Psoas muscle (tissue), 8 donors: Measurements from ENCODE around the gene MED14. TPM values are rescaled to one million over a fixed set of nuclear protein-coding genes. Genes with fewer than 3 reads are reported as not detected.

Experiments used
- ATAC-seq, 4 donors: fragments of 200-7000 bp; cut with Tn5 transposase; one replicate each; pipeline ENCODE4 v1.9.1; 2020; ENCODE audit warnings: moderate library complexity in 3 of 4, mild to moderate bottlenecking in 2 of 4
- DNase-seq, 2 donors: peaks; one replicate each; pipeline ENCODE4 v3.0.0-alpha.2; 2020
- H3K27ac ChIP-seq: fragments of 200-600 bp; one replicate; pipeline ENCODE4 v1.8.0; 2022
- H3K27me3 ChIP-seq, 3 donors: fragments of 200-600 bp in 1 of 3; one replicate each; pipeline versions ENCODE4 v1.6.1 to v1.8.0; 2013 to 2022; ENCODE audit warnings: low read length in 2 of 3, mild to moderate bottlenecking in 2 of 3, moderate library complexity in 1 of 3; ENCODE audit not compliant: insufficient read depth in 3 of 3
- H3K36me3 ChIP-seq, 2 donors: fragments of 200-600 bp in 1 of 2; one replicate each; pipeline versions ENCODE4 v1.6.1 to v1.8.0; 2013 to 2022; ENCODE audit warnings: low read depth in 1 of 2, mild to moderate bottlenecking in 1 of 2, moderate library complexity in 1 of 2; ENCODE audit not compliant: insufficient read depth in 1 of 2
- H3K4me1 ChIP-seq: fragments of 200-600 bp; one replicate; pipeline ENCODE4 v1.8.0; 2022
- H3K4me3 ChIP-seq: fragments of 200-600 bp; one replicate; pipeline ENCODE4 v1.8.0; 2022; ENCODE audit warnings: mild to moderate bottlenecking
- H3K9me3 ChIP-seq: fragments of 200-600 bp; one replicate; pipeline ENCODE4 v1.8.0; 2022
- WGBS, 3 donors: extraction: QIAGEN DNeasy Blood & Tissue Kit; methylation state at CpG; one replicate each; pipeline versions ENCODE4 v1.1.6 to v1.1.7; 2013; 5-methylcytosine and 5-hydroxymethylcytosine counted together
- intact Hi-C, 2 donors: fragments of 100-400 bp; cut with DNase I; formaldehyde crosslinking; loops; one replicate each; pipeline versions ENCODE4 v1.11.0 to v1.14.2; 2022
- polyA plus RNA-seq, 3 donors: library from polyadenylated mRNA; stranded (reverse); fragments of 200-250 nt; gene quantifications; one replicate each; pipeline ENCODE4 v1.2.3, GENCODE V29; 2013
- total RNA-seq, 4 donors: library from RNA; stranded (reverse); fragmentation: NEBNext Ultra II Directional in 2 of 4; extraction: Animal tissue kit (Norgen Biotek cat#: 25700) in 2 of 4; gene quantifications; one replicate each; pipeline versions ENCODE4 v1.2.1 to v1.2.4, GENCODE V29; 2021 to 2023
- TF ChIP-seq, protein P1 (sequence below): fragments of 200-600 bp; IDR thresholded peaks from one replicate; pipeline ENCODE4 v1.8.0; 2022; ENCODE audit warnings: antibody characterized with exemption
- donor health status: healthy with polysubstance abuse.
- donor health status: DM: no; HTN: no; CAD: no; lungs with moderate emphysema.
- donor health status: Bipolar disorder and iron deficiency.
- donor health status: healthy.
- donor health status: DM: yes; HTN: yes; CAD: no.
- donor health status: DM: no; HTN: no; CAD: no.
- donor health status: DM: no; HTN: no; CAD: no.
- donor health status: DM: yes; HTN: yes; CAD: no.

Gene MED14
- total and polyA plus RNA-seq, 7 donors = 10.7 to 63.2 (median 46.6) TPM

DNA sequence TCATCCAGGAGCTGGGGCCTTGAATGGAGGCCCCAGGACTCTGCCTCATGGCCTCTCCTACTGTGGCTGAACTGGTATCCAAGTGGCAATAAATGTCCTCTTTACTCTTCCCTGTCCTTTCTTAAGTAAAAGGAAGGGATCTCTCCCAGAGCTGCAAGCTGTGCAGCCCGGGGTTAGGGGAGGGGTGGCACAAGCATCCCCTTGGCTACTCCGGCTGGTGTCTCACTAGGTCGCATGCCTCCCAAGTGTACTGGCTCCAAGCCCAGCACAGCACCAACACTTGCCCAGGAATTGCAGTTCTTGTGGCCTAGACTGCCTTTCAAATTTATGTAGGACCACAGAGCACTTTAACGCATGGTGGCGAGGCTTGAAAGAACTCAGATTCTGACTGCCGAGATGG is 44.7 kb upstream of the MED14 start:
- H3K36me3 ChIP-seq = no peaks in the 10 kb centered on the region
- ATAC-seq = peak in 2 of 4 donors; percentile 63 to 75
- H3K9me3 ChIP-seq = no peaks in the 10 kb centered on the region
- intact Hi-C loops = no loop called here
- no peak overlapping the region for H3K4me3 ChIP-seq
- H3K4me1 ChIP-seq = peaks cover 4% of the 10 kb centered on the region
- H3K27ac ChIP-seq = no peak overlapping the region
- DNase-seq = no peak
- WGBS, 3 donors = 27 to 59% (median 31%) methylated on average over 3 to 6 of the region's 6 CpGs
- TF ChIP-seq, protein P1, sequence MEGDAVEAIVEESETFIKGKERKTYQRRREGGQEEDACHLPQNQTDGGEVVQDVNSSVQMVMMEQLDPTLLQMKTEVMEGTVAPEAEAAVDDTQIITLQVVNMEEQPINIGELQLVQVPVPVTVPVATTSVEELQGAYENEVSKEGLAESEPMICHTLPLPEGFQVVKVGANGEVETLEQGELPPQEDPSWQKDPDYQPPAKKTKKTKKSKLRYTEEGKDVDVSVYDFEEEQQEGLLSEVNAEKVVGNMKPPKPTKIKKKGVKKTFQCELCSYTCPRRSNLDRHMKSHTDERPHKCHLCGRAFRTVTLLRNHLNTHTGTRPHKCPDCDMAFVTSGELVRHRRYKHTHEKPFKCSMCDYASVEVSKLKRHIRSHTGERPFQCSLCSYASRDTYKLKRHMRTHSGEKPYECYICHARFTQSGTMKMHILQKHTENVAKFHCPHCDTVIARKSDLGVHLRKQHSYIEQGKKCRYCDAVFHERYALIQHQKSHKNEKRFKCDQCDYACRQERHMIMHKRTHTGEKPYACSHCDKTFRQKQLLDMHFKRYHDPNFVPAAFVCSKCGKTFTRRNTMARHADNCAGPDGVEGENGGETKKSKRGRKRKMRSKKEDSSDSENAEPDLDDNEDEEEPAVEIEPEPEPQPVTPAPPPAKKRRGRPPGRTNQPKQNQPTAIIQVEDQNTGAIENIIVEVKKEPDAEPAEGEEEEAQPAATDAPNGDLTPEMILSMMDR = no peak
- peaks cover 0 to 6% (median 0%) of the 10 kb centered on the region in 3 donors for H3K27me3 ChIP-seq

DNA sequence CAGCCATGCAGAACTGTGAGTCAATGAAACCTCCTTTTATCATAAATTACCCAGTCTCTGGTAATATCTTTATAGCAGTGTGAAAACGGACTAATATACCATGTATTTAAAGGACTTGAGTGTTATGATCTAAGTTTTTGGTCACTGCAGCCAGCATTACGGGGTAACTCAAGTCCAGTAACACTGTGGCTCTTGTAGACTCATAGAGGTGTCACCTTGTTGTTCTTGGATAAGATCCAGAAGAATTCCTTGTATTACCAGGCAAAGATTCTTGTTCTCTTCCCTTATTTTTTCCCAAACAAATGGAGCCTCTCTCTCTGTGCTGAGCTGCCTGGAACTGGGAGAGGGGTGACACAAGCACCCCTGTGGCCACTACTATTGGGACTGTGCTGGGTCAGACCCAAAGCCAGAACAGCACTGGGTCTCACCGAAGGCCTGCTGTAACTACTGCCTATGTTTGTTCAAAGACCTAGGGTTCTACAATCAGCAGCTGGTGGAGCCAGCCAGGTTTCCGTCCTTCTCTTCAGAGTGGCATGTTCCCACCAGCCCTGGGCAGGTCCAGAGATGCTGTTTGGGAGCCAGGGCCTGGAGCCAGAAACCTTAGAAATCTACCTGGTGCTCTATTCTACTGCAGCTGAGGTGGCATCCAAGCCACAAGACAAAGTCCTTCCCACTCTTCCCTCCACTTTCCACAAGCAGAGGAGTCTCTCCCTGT is 43.7 kb upstream of the MED14 start:
- WGBS, 3 donors = 41 to 73% (median 50%) methylated on average over 4 of the region's 4 CpGs
- ATAC-seq = peak in 1 of 4 donors; percentile 9
- H3K36me3 ChIP-seq = no peaks in the 10 kb centered on the region

DNA sequence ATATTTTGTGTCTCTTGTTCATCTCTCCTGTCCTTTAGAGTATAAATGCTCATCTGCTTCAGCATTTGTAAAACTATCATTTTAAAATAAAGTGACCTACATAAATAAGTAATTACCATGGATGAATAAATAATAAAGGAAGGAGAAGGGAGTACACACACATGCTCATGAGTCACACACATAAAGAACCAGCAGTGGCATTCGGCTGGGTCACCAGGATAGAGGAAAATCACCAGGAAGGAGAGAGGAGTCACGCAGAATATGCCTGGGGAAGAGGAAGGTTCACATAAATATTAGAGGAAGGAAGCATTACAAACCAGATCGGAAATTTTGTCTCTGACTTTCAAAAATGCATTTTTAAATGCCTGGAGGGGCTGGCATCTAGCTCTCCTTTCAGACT is 38.5 kb upstream of the MED14 start:
- 45 to 53% (median 49%) methylated on average over 3 of the region's 3 CpGs for WGBS, 3 donors

More for the DNA sequence above, 43.7 kb upstream of the MED14 start:
- TF ChIP-seq, protein P1 = no peak
- H3K27me3 ChIP-seq = peaks cover 0 to 3% (median 0%) of the 10 kb centered on the region in 3 donors
- DNase-seq = no peak
- H3K27ac ChIP-seq = no peak overlapping the region
- H3K4me3 ChIP-seq = no peak overlapping the region
- no peaks in the 10 kb centered on the region for H3K9me3 ChIP-seq
- intact Hi-C loops = no loop called here
- H3K4me1 ChIP-seq = peaks cover 4% of the 10 kb centered on the region

DNA sequence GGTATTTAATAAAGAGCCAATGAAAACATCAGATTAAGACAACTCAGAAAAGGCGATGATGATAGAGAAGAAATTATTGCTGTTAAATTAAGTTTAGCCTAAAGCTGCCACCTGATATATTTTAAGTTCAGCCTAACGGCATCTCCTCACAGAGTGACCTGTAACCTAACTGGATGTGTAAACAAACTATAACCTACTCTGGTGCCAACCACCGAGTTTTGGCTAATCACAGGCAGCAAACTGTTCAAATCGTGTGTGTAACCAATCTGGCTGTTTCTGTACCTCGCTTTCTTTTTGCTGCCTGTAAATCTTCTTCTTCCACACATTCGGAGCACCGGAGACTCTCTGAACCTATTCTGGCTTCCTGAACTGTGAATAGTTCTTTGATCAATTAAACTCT is 37.8 kb upstream of the MED14 start:
- intact Hi-C loops = no loop called here
- Histone ChIP-seq H3K27me3 (peaks cover 0 to 3% (median 0%) of the 10 kb centered on the region in 3 donors), H3K36me3 (no peaks in the 10 kb centered on the region), H3K4me1 (no peaks in the 10 kb centered on the region), H3K9me3 (no peaks in the 10 kb centered on the region), H3K4me3 (no peak overlapping the region), H3K27ac (no peak overlapping the region)
- TF ChIP-seq, protein P1 = no peak
- WGBS, 3 donors = 42 to 62% (median 55%) methylated on average over 7 of the region's 7 CpGs
- DNase-seq (no peak), ATAC-seq (no peak)

More for the DNA sequence above, 38.5 kb upstream of the MED14 start:
- TF ChIP-seq, protein P1 = no peak
- Histone ChIP-seq H3K4me3 (no peak overlapping the region), H3K27me3 (peaks cover 0 to 3% (median 0%) of the 10 kb centered on the region in 3 donors), H3K36me3 (no peaks in the 10 kb centered on the region), H3K9me3 (no peaks in the 10 kb centered on the region), H3K27ac (no peak overlapping the region), H3K4me1 (no peaks in the 10 kb centered on the region)
- no peak for DNase-seq
- ATAC-seq = peak in 1 of 4 donors; percentile 70
- intact Hi-C loops = no loop called here
